Measurements from ENCODE around the gene UBL7.

DNA sequence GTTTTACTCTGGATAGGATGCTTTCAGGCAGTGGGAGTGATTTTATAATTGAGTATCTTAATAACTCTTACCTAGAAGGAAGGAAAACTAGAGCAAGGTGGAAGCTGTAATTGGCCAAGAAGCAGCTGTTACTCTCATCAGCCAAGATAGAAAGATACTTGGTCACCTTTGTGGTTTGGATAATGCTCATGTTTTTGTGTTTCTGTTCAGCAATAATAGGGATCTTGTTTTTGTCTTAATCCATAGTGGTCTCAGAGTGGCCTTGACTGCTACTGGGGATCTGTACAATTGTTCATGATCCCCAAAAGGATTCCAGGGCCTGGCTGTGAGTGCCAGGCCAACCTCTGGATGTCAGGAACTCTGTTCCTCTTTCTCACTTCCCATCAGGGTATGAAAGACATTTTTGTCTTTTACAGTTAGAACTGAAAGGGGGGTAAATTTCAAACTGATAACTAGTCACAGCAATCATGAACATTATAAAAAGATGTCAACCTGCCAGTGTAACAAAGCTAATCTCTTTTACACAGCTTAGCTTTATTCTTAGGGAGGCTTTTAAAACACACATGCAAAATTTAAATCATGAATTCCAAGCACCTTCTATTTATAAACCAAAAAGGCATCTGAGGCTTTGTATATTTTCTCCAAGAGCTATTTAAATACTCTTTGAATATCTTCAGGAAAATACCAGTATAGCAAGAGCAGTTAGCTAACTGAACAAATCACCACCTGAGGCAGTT is 6.0 kb downstream of the UBL7 start:
- TF ChIP-seq POLR2A (IDR thresholded peaks at IDR 0.05; ENCODE audit: low read depth, low read length) (no peak), TAF1 (IDR thresholded peaks at IDR 0.05; ENCODE audit: low read depth, low read length) (no peak)
